Endodermal cell (in vitro differentiated cells): ENCODE results near the gene IFT27. TPM values are rescaled to one million over a fixed set of nuclear protein-coding genes. Genes with fewer than 3 reads are reported as not detected.

Source experiments
- DNase-seq: peaks from one replicate; pipeline ENCODE4 v3.0.0-alpha.2; 2017
- H3K27ac ChIP-seq: 2 replicates; pipeline ENCODE4 v1.5.1; 2013; ENCODE audit warnings: mild to moderate bottlenecking, low read depth, low read length, moderate library complexity
- H3K27me3 ChIP-seq: 2 replicates; pipeline ENCODE4 v1.6.1; 2013; ENCODE audit warnings: mild to moderate bottlenecking, low read length, moderate library complexity; ENCODE audit not compliant: insufficient read depth, control insufficient read depth, poor library complexity, severe bottlenecking
- H3K36me3 ChIP-seq: 2 replicates; pipeline ENCODE4 v1.7.0; 2013; ENCODE audit warnings: mild to moderate bottlenecking, low read length, moderate library complexity; ENCODE audit not compliant: control insufficient read depth, insufficient read depth
- H3K4me1 ChIP-seq: one replicate; pipeline ENCODE4 v1.7.0; 2013; ENCODE audit warnings: low read length; ENCODE audit not compliant: control insufficient read depth, insufficient read depth
- H3K4me3 ChIP-seq: 2 replicates; pipeline ENCODE4 v1.5.1; 2013; ENCODE audit warnings: mild to moderate bottlenecking, low read length, moderate library complexity
- H3K9ac ChIP-seq: 2 replicates; pipeline ENCODE4 v1.6.1; 2013; ENCODE audit warnings: mild to moderate bottlenecking, low read length, moderate library complexity; ENCODE audit not compliant: poor library complexity, severe bottlenecking; ENCODE audit errors: extremely low read depth
- H3K9me3 ChIP-seq: 2 replicates; pipeline ENCODE4 v1.6.1; 2013; ENCODE audit warnings: mild to moderate bottlenecking, low read length, moderate library complexity; ENCODE audit not compliant: control insufficient read depth
- H3K27ac Mint-ChIP-seq: 2 replicates; pipeline ENCODE4 v1.8.0; 2020; ENCODE audit warnings: mixed read lengths
- H3K27me3 Mint-ChIP-seq: 2 replicates; pipeline ENCODE4 v1.8.0; 2021; ENCODE audit warnings: mild to moderate bottlenecking, mixed read lengths; ENCODE audit not compliant: insufficient read depth
- H3K36me3 Mint-ChIP-seq: 2 replicates; pipeline ENCODE4 v1.8.0; 2020; ENCODE audit warnings: low read depth, mixed read lengths
- H3K4me1 Mint-ChIP-seq: 2 replicates; pipeline ENCODE4 v1.8.0; 2020; ENCODE audit warnings: mixed read lengths
- H3K4me3 Mint-ChIP-seq: 2 replicates; pipeline ENCODE4 v1.8.0; 2020; ENCODE audit warnings: mild to moderate bottlenecking, moderate library complexity, mixed read lengths
- H3K9me3 Mint-ChIP-seq: 2 replicates; pipeline ENCODE4 v1.8.0; 2020; ENCODE audit warnings: mild to moderate bottlenecking, mixed read lengths
- CTCF ChIP-seq: fragments of 200-600 bp; sonication (generic); conservative IDR thresholded peaks from 2 replicates; pipeline ENCODE4 v1.5.0; 2021; ENCODE audit warnings: antibody characterized with exemption, mild to moderate bottlenecking
- WGBS, 2 experiments: methylation state at CpG; one replicate each; pipeline versions ENCODE4 v1.1.5 to v1.1.7; 2013; ENCODE audit warnings: missing lambda C conversion rate in 2 of 2, mixed read lengths in 1 of 2; ENCODE audit not compliant: insufficient coverage in 1 of 2, insufficient read length in 1 of 2; 5-methylcytosine and 5-hydroxymethylcytosine counted together
- total RNA-seq, 2 donors: library from RNA; stranded (reverse); fragmentation: NEBNext Ultra II Directional in 1 of 2; extraction: Animal tissue kit (Norgen Biotek cat#: 25700) in 1 of 2; gene quantifications; 2 replicates in 1 of 2; 3 replicates in 1 of 2; pipeline ENCODE4 v1.2.1, GENCODE V29; 2021

The IFT27 gene
- total RNA-seq, 2 donors from 2014 or later: 49.8 to 65.2 TPM

GRCh38 chr22:36741204-36741793, 34.6 kb downstream of the IFT27 start:
- Histone ChIP-seq H3K27ac (no peak overlapping the region), H3K27me3 (peaks cover 6% of the 10 kb centered on the region), H3K4me3 (no peak overlapping the region), H3K9ac (no peak overlapping the region), H3K9me3 (no peaks in the 10 kb centered on the region), H3K4me1 (no peaks in the 10 kb centered on the region), H3K36me3 (no peaks in the 10 kb centered on the region)
- no peak for TF ChIP-seq CTCF
- DNase-seq: peak; percentile 75
- WGBS, 2 experiments: 78 to 81% methylated on average over 6 to 8 of the region's 8 CpGs
- Mint-ChIP-seq H3K27ac (no peak overlapping the region), H3K27me3 (peaks cover 29% of the 10 kb centered on the region), H3K4me3 (no peak overlapping the region), H3K9me3 (peaks cover 5% of the 10 kb centered on the region), H3K36me3 (no peaks in the 10 kb centered on the region), H3K4me1 (no peaks in the 10 kb centered on the region)

DNA sequence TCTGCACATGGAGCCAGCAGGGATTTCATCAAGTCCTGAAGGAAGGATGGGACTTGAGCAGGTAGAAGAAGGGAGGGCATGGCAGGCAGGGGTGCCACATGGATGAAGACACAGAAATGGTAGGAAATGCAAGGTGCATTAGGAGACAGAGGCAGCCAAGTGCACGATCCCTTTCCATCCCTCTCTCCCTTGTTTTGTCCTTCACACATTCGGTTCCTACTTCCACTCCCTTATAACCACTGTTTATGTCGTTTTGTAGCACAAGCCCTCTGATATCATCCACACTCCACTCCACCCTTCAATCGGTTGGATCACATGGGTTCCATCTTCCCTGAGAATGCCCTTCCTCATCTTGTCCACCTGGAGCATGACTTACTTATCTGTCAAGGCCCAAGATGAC, 35.2 kb downstream of the IFT27 start:
- H3K36me3 Mint-ChIP-seq: no peaks in the 10 kb centered on the region
- Histone ChIP-seq H3K9ac (no peak overlapping the region), H3K36me3 (no peaks in the 10 kb centered on the region), H3K27ac (no peak overlapping the region), H3K27me3 (peaks cover 6% of the 10 kb centered on the region), H3K4me1 (no peaks in the 10 kb centered on the region), H3K9me3 (no peaks in the 10 kb centered on the region), H3K4me3 (no peak overlapping the region)
- H3K4me3 Mint-ChIP-seq: no peak overlapping the region
- H3K27me3 Mint-ChIP-seq: peaks cover 33% of the 10 kb centered on the region
- no peaks in the 10 kb centered on the region for H3K4me1 Mint-ChIP-seq
- DNase-seq: peak; percentile 5
- TF ChIP-seq CTCF: no peak
- H3K9me3 Mint-ChIP-seq: peaks cover 5% of the 10 kb centered on the region
- H3K27ac Mint-ChIP-seq: no peak overlapping the region
- WGBS, 2 experiments: 88 to 97% methylated on average over 3 to 4 of the region's 4 CpGs

GRCh38 chr22:36739185-36739584, 36.7 kb downstream of the IFT27 start:
- Mint-ChIP-seq H3K27ac (no peak overlapping the region), H3K4me1 (no peaks in the 10 kb centered on the region), H3K27me3 (peaks cover 33% of the 10 kb centered on the region), H3K4me3 (no peak overlapping the region), H3K36me3 (no peaks in the 10 kb centered on the region), H3K9me3 (peaks cover 5% of the 10 kb centered on the region)
- Histone ChIP-seq H3K36me3 (no peaks in the 10 kb centered on the region), H3K9ac (no peak overlapping the region), H3K27ac (no peak overlapping the region), H3K9me3 (no peaks in the 10 kb centered on the region), H3K4me3 (no peak overlapping the region), H3K4me1 (no peaks in the 10 kb centered on the region), H3K27me3 (peaks cover 6% of the 10 kb centered on the region)
- WGBS, 2 experiments: 77% methylated on average over 1 of the region's 1 CpG; no CpG with 5 or more reads in 1 of the 2 experiments
- peak; percentile 23 for DNase-seq
- TF ChIP-seq CTCF: no peak
